HG02938 (cell line): ENCODE results near the gene VPREB1.
"Not testable (repeated sequence)": the region's sequence is repeated elsewhere in the genome, so short reads cannot be mapped to it uniquely, and the experiment has no call there.

Source experiments
- ATAC-seq: cut with Tn5 transposase; IDR thresholded peaks from one replicate; pipeline ENCODE4 v1.9.1; 2021; ENCODE audit warnings: mild to moderate bottlenecking, moderate library complexity; ENCODE audit not compliant: unreplicated experiment

VPREB1 gene

GRCh38 chr22:22292656-22293055 is 48.1 kb downstream of the VPREB1 start:
- ATAC-seq = not testable (repeated sequence)

GRCh38 chr22:22293436-22293835 is 48.9 kb downstream of the VPREB1 start:
- ATAC-seq = not testable (repeated sequence)

DNA sequence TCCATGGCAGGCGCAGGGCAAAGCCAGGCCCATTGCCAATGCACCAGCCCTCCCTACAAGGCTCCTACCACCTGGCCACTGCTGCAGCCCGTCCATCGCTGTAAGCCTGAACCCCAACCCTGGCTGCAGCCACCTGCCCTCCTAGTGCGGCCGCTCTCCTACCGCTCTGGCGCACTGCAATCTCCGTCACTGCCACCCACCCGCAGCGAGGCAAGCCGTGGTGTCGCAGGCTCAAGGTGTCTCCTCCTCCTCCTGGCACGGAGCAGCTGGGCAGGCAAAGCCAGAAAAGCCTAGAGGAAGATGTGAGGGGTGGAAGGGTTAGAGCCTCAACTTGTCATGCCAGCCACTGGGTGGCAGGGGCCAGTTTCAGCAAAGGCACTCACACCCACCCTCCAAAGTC is 50.1 kb downstream of the VPREB1 start:
- not testable (repeated sequence) for ATAC-seq
